T-helper 2 cell treated with Interferon-gamma antibody and Interleukin-4, amounts not matched to agents 5 μg/mL and 100 μg/mL, for 36 hours (primary cell): ENCODE results near the gene TTC7B.

Experiments
- DNase-seq: peaks from one replicate; pipeline ENCODE4 v3.0.0; 2021; ENCODE audit warnings: low spot score
- H3K27ac Mint-ChIP-seq: one replicate; pipeline ENCODE4 v1.8.0; 2021; ENCODE audit warnings: mild to moderate bottlenecking, mixed read lengths
- H3K27me3 Mint-ChIP-seq: one replicate; pipeline ENCODE4 v1.8.0; 2021; ENCODE audit warnings: low read depth, mixed read lengths
- H3K36me3 Mint-ChIP-seq: one replicate; pipeline ENCODE4 v1.8.0; 2021; ENCODE audit warnings: low read depth, mixed read lengths
- H3K4me1 Mint-ChIP-seq: one replicate; pipeline ENCODE4 v1.8.0; 2021; ENCODE audit warnings: low read depth, mixed read lengths
- H3K4me3 Mint-ChIP-seq: one replicate; pipeline ENCODE4 v1.8.0; 2022; ENCODE audit warnings: mild to moderate bottlenecking, moderate library complexity, mixed read lengths
- H3K9me3 Mint-ChIP-seq: one replicate; pipeline ENCODE4 v1.8.0; 2021; ENCODE audit warnings: mixed read lengths

TTC7B gene

DNA sequence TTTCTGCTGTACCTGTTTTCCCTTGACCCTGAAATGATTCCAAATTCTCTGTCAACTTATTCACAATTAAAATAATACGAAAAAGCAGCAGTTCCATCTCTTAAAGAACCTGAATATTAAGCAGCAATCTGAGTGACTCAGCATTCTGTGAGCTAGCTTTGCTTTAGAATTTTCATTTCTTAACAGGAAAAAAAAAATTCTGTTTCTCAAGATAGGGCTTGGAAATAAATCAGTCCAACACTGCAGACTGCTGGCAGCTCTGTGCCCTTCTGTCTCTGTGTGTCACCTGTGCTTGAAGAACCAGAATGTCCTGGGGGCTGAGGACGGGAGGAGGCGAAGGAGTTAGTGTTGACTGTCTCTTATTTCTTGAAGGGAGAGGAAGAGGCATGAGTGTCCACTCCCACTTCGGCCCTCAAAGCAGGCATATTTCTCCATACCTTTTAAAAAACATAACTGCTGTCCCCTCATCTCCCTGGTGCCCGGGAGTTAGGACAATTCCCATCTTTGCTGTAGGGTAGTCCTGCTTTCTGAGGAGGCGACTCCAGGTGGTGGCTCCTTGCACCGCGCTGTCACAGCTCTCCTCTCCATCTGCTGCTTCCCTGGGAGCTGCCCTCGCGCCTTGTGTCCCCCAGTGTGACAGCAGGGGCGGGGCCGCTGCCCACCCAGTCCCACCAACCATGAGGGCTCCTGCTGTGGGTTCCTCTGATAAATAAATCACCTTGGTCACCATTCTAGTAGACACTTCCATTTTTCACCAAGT is 216.3 kb downstream of the TTC7B start:
- no peaks in the 10 kb centered on the region for H3K9me3 Mint-ChIP-seq
- peaks cover 8% of the 10 kb centered on the region for H3K27me3 Mint-ChIP-seq
- no peaks in the 10 kb centered on the region for H3K36me3 Mint-ChIP-seq
- no peaks in the 10 kb centered on the region for H3K4me1 Mint-ChIP-seq
- no peak for DNase-seq
- H3K27ac Mint-ChIP-seq = no peak overlapping the region
- no peak overlapping the region for H3K4me3 Mint-ChIP-seq

DNA sequence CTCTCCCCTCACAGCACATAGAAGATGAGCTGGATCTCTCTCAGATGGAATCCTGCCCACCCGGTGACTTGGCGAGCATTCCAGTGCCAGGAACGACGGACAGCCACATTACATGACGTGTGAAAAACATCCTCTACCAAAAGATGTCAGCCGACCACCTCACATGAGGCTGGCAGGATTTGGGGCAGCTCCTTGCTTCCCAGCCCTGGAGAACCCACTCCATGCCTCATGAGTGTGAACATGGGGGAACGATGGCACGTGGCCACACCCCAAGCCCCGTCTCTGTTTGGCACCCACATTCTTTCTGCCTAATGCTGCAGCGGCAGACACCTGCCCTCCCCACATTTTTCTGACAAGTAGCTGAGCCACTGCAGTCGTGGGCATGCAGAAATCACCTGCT is 216.9 kb downstream of the TTC7B start:
- Mint-ChIP-seq H3K27me3 (peaks cover 6% of the 10 kb centered on the region), H3K4me3 (no peak overlapping the region), H3K9me3 (no peaks in the 10 kb centered on the region), H3K4me1 (no peaks in the 10 kb centered on the region), H3K27ac (no peak overlapping the region), H3K36me3 (no peaks in the 10 kb centered on the region)
- no peak for DNase-seq

DNA sequence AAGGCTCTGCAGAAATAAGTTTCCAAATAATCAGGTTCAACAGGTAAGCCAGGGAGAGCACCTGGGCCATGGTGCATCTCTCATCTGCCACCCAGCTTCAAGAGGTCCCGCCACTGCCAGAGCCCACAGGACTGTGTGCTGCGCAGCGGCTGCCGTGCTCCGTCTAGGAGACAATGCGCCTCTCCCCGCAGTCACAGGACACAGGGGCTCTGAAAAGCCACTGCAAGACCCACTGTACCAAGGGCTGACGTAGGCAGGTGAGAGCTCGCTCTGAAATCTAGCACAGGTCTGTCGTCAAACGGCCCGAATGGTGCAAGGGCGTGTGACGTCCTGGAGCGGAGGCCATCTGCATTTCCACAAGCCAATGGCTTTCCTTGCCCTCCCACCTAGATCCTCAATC is 218.3 kb downstream of the TTC7B start:
- Mint-ChIP-seq H3K27me3 (no peaks in the 10 kb centered on the region), H3K4me3 (no peak overlapping the region), H3K27ac (no peak overlapping the region), H3K4me1 (no peaks in the 10 kb centered on the region), H3K36me3 (no peaks in the 10 kb centered on the region), H3K9me3 (no peaks in the 10 kb centered on the region)
- no peak for DNase-seq

DNA sequence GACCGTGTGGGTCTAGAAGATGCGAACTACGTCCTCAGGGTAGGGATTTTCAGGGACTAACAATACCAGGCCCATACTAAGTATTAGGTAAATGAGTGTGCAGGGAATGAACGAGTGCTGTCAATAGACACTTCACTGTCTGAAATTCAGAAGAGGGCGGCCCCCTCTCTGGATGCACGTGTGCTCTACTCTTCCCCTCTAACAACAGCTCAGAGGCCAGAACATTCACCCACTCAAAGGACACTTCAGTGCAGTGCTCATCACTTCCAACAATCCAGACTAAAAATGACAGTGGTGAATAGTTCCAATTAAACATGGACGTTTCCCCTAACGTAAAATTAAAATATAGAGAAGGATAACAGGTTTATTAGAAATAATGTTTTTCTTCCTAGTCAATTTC is 219.5 kb downstream of the TTC7B start:
- no peak for DNase-seq
- Mint-ChIP-seq H3K27me3 (no peaks in the 10 kb centered on the region), H3K4me3 (no peak overlapping the region), H3K9me3 (no peaks in the 10 kb centered on the region), H3K27ac (no peak overlapping the region), H3K4me1 (no peaks in the 10 kb centered on the region), H3K36me3 (no peaks in the 10 kb centered on the region)

DNA sequence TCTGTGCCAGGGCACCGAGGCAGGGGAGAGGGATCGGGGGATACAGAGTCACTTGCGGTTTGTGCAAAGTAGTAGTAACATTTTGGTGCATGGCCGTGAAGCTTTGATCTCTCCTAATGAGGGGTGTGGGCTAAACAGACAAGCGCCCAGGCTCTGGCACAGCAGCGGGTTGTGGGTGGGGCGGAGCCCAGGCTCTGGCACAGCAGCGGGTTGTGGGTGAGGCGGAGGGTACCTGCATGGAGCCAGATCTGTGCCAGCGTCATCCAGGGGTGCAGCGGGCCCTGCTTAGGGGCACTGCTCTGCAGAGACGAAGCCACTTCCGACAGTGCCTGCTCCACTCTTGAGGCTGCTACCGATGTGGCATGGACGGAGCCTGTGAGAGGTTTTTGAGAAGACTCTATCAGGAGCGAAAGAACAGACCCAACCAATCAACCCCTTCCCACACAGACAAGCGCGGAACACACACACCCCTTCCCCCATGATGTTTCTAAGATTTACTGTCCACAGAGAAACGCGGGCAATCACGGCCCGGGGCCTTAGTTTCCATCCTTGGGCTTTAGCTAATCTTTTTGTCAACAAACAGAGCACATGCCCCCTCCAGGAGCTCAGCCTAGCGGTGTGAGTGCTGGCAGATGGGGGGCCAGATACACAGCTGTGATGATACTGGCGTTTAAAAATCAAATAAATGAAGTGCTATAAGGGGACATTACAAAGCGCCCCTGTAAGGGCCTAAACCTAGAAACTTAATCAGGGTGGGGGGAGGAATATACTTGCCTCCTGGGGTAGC is 222.8 kb downstream of the TTC7B start:
- no peak overlapping the region for H3K27ac Mint-ChIP-seq
- no peaks in the 10 kb centered on the region for H3K4me1 Mint-ChIP-seq
- no peaks in the 10 kb centered on the region for H3K9me3 Mint-ChIP-seq
- no peaks in the 10 kb centered on the region for H3K27me3 Mint-ChIP-seq
- no peak for DNase-seq
- no peaks in the 10 kb centered on the region for H3K36me3 Mint-ChIP-seq
- no peak overlapping the region for H3K4me3 Mint-ChIP-seq

DNA sequence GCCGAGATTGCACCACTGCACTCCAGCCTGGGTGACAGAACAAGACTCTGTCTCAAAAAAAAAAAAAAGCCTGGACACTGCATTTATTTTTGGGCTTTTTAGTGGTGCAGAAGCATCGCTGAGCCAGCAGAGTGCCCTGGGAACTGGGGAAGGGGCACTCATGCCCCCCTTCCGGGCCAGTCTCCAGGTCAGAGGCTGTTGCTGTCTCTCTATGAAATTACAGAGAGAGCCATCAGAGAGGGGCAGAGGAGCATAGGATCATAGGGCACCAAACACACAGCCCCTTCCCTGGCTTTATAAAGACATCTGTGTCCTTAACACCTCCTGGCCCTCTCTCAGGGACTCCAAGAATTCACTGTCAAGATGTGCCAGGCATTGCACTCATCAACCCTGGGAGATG is 223.6 kb downstream of the TTC7B start:
- H3K36me3 Mint-ChIP-seq = no peaks in the 10 kb centered on the region
- no peak overlapping the region for H3K4me3 Mint-ChIP-seq
- DNase-seq = no peak
- H3K27ac Mint-ChIP-seq = no peak overlapping the region
- H3K4me1 Mint-ChIP-seq = no peaks in the 10 kb centered on the region
- no peaks in the 10 kb centered on the region for H3K9me3 Mint-ChIP-seq
- H3K27me3 Mint-ChIP-seq = no peaks in the 10 kb centered on the region

DNA sequence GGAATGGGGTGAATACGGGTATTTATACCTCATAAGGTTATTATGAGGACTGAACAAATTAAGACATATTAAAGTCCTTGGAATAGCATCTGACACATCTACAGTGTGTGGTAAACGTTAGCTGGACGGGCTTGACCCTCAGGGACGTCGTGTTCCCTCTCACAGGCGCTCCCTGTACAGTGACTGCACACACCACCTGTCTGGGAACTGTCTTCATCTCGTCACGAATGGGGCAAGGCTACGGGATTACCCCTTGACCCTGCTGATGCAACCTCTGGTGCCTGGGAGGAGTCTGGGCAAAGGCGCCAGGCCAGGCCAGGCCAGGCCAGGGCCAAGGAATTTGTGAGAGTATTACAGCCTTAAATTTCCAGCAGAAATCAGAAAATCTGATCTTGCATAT is 228.3 kb downstream of the TTC7B start:
- Mint-ChIP-seq H3K9me3 (no peaks in the 10 kb centered on the region), H3K27ac (no peak overlapping the region), H3K36me3 (no peaks in the 10 kb centered on the region), H3K4me3 (no peak overlapping the region), H3K4me1 (no peaks in the 10 kb centered on the region), H3K27me3 (no peaks in the 10 kb centered on the region)
- no peak for DNase-seq

DNA sequence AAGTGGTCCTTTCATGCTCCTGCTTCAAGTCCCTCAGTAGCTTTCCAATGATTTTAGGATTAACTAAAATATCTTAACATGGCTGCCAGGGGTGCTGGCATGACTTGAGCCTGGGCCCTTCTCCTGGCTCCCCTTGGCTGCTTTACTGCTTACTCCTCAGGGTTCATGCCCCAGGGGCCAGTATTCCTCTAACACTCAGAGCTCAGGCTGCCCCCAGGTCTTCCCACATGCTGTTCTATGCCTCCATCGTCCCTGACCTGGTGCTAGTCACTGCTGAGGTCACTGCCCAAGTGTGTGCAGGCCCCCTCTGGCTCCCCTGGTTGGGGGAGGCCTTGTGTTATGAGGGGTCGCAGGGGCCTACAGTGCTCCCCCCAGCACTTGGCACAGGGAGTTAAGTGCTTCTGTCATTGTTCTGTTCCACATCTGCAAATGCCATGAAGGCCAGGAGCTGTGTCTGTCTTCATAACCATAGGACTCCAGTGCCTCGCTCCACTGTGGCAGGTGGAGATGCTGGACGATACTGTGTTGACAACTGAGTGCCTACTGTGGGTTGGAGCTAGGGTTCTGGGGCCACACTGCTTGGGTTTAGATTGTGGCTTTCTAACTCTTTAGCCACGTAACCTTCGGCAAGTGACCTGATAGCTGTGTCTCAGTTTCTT is 228.8 kb downstream of the TTC7B start:
- Mint-ChIP-seq H3K4me1 (no peaks in the 10 kb centered on the region), H3K4me3 (no peak overlapping the region), H3K36me3 (no peaks in the 10 kb centered on the region), H3K27ac (no peak overlapping the region), H3K27me3 (no peaks in the 10 kb centered on the region), H3K9me3 (no peaks in the 10 kb centered on the region)
- DNase-seq = no peak

DNA sequence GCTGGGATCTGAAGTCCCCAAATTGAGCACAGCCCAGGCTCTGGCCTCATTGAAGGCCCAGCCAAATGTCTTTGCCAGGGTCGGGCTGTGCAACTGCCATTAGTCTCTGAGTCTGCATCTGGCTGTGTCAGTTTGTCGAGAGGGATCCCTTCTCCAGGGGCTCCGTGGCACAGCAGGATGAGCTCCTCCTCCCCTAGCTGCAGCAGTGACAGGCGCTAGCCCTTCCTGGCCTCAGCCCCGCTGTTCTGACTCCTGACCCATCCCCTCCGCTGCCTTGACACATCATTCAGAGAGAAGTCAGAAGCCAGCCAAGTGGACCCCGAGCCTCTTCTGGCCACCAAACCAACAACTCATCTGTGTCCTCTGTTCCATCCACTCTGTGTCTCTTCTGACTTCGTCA is 231.1 kb downstream of the TTC7B start:
- no peak for DNase-seq
- Mint-ChIP-seq H3K36me3 (no peaks in the 10 kb centered on the region), H3K9me3 (no peaks in the 10 kb centered on the region), H3K4me3 (no peak overlapping the region), H3K27ac (no peak overlapping the region), H3K27me3 (no peaks in the 10 kb centered on the region), H3K4me1 (no peaks in the 10 kb centered on the region)

DNA sequence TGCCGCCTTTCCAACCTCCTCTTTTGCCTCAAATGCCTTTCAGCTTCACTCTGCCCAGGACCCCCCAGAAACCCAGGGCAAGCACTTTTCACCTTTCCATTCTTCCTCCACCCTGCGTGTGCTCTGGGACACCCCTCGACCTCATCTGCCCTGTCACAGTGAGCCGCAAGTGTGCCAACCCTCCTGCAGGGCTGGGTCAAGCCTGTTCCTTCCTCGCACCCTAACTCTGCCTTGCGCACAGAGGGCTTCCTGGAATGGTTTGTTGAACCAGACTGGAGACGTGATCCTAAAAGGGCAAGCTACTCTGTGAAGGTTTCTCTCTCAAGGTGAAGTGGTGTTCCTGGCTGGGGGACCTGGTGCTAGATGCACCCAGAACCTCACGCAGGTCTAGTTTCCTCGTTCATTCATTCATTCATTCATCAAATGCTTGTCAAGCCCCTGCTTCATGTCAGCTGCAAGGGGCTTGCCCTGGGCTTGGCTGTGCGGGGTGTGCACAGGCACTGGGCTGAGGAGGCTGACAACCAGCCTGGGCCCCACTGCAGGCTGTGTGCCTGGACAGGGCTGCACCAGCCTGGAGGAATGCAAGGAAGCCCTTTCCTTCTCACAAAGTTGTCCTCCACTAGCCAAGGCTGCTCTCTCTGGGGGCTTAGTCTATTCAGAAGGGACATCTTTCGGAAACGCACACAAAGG is 232.2 kb downstream of the TTC7B start:
- Mint-ChIP-seq H3K4me1 (no peaks in the 10 kb centered on the region), H3K36me3 (no peaks in the 10 kb centered on the region), H3K9me3 (no peaks in the 10 kb centered on the region), H3K27ac (no peak overlapping the region), H3K4me3 (no peak overlapping the region), H3K27me3 (no peaks in the 10 kb centered on the region)
- no peak for DNase-seq

DNA sequence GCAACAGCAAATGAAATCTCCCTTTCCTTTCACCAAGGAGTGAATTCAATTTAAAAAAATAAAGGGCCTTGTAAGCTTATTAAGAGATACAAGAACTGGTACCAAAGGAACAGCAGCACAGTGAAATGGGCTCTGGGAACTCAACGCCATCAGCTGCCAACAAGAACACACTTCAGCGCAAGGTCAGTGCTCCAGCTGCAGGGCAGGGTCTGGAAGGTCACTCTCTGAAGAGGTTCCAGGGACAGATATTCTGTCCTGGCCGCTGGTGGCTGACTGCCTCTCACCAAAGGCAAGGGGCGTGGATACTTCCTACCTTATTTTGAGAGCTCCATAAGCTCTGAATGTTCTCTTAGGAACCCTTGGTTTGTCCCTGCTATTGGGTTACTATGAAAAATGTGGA is 232.8 kb downstream of the TTC7B start:
- Mint-ChIP-seq H3K36me3 (no peaks in the 10 kb centered on the region), H3K9me3 (no peaks in the 10 kb centered on the region), H3K27ac (no peak overlapping the region), H3K27me3 (no peaks in the 10 kb centered on the region), H3K4me3 (no peak overlapping the region), H3K4me1 (no peaks in the 10 kb centered on the region)
- no peak for DNase-seq

DNA sequence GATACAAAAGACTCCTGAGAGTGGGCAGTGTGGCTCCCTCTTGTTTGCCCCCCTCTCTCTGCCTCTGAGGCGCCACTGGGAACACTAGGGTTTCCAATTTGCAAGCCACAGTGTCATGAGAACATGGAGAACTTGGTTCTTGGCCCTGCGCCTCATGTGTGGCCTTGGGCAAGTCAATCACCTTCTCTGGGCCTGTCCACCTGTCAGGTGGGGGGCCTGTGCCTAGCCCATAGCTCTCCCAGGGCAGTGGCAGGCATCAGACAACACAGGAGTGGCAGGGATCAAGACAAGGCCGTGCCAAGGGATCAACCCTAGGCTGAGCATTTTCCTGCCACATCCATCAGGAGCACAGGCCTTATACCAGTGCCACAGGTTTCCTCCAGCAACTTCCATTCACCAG is 234.1 kb downstream of the TTC7B start:
- H3K27me3 Mint-ChIP-seq = no peaks in the 10 kb centered on the region
- no peaks in the 10 kb centered on the region for H3K9me3 Mint-ChIP-seq
- no peaks in the 10 kb centered on the region for H3K4me1 Mint-ChIP-seq
- no peak overlapping the region for H3K27ac Mint-ChIP-seq
- DNase-seq = no peak
- H3K4me3 Mint-ChIP-seq = no peak overlapping the region
- no peaks in the 10 kb centered on the region for H3K36me3 Mint-ChIP-seq

DNA sequence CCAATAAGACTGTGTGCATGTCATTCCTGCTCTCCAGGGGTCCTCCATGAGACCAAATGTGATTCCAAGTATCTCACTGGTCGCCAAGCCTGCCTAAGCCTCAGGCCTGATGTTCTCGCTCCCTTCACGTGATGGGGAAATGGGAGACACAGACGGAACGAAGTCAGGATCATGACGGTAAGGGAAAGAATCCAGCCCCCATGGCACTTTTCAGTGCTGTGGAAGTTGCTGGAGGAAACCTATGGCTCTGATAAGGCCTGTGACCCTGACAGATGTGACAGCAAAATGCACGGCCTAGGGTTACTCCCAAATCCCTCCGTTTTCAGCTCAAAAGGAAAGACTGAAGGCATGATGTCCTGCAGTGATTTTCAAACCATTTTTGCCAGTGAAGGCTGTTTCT is 234.5 kb downstream of the TTC7B start:
- Mint-ChIP-seq H3K36me3 (no peaks in the 10 kb centered on the region), H3K27ac (no peak overlapping the region), H3K9me3 (no peaks in the 10 kb centered on the region), H3K4me1 (no peaks in the 10 kb centered on the region), H3K4me3 (no peak overlapping the region), H3K27me3 (no peaks in the 10 kb centered on the region)
- DNase-seq = no peak
